GM12878 (cell line): Measurements from ENCODE around the gene GSG1L. TPM values are rescaled to one million over a fixed set of nuclear protein-coding genes. Genes with fewer than 3 reads are reported as not detected.

Source experiments
- ATAC-seq: fragments of 200-7000 bp; cut with Tn5 transposase; 3 replicates; pipeline ENCODE4 v1.9.1; 2020; ENCODE audit warnings: mild to moderate bottlenecking, moderate library complexity
- BruUV-seq: library from RNA; stranded (reverse); fragments of 400-500 nt; replicated peaks from 2 replicates; lab custom pipeline; 2021; lab: Mats Ljungman, UMichigan
- CTCF ChIA-PET: fragments of 300-600 bp; sonication (Branson Sonifier 250); formaldehyde crosslinking; extraction: SDS; loops from one replicate; lab custom pipeline; 2021; ENCODE audit warnings: inconsistent platforms; lab: Yijun Ruan, JAX
- POLR2A ChIA-PET: fragments of 350-600 bp; formaldehyde crosslinking; extraction: SDS; loops from one replicate; lab custom pipeline; 2021; ENCODE audit warnings: inconsistent platforms; lab: Charles Lee
- RAD21 ChIA-PET: fragments of 300-600 bp; sonication (Branson Sonifier 250); formaldehyde crosslinking; loops from one replicate; lab custom pipeline; 2023; ENCODE audit warnings: antibody characterized with exemption; ENCODE audit not compliant: unreplicated experiment; lab: Charles Lee
- SMC1A ChIA-PET: fragments of 300-600 bp; sonication (Branson Sonifier 250); formaldehyde crosslinking; loops from one replicate; lab custom pipeline; 2023; ENCODE audit not compliant: unreplicated experiment, uncharacterized antibody; lab: Charles Lee
- DNase-seq: peaks from one replicate; pipeline ENCODE4 v3.0.0-alpha.2; 2011; ENCODE audit warnings: low read depth, low spot score
- FAIRE-seq: peaks from 3 replicates; lab custom pipeline; 2011; peaks lifted over from hg19 to GRCh38; lab: Jason Lieb, UNC
- H2AFZ ChIP-seq: 2 replicates; pipeline ENCODE4 v1.6.0; 2011; ENCODE audit warnings: low read depth, low read length, control low read depth; ENCODE audit not compliant: control insufficient read depth
- H3K27ac ChIP-seq: 2 replicates; pipeline ENCODE4 v1.5.1; 2011; ENCODE audit warnings: control low read depth; ENCODE audit not compliant: control insufficient read depth, insufficient read depth
- H3K27me3 ChIP-seq, 2 experiments: replicated peaks in 1 of 2; 2 replicates each; pipeline versions ENCODE4 v1.6.0 to v1.6.1; 2011; ENCODE audit warnings: low read length in 1 of 2; ENCODE audit not compliant: control insufficient read depth in 2 of 2, insufficient read depth in 2 of 2
- H3K36me3 ChIP-seq, 2 experiments: 2 replicates each; pipeline ENCODE4 v1.5.1; 2011; ENCODE audit warnings: low read length in 1 of 2; ENCODE audit not compliant: control insufficient read depth in 2 of 2, insufficient read depth in 2 of 2
- H3K4me1 ChIP-seq: 2 replicates; pipeline ENCODE4 v1.6.1; 2011; ENCODE audit warnings: mild to moderate bottlenecking, low read length, moderate library complexity, mixed read lengths; ENCODE audit not compliant: control insufficient read depth, insufficient read depth
- H3K4me2 ChIP-seq: 2 replicates; pipeline ENCODE4 v1.6.0; 2011; ENCODE audit warnings: control low read depth; ENCODE audit not compliant: control insufficient read depth, insufficient read depth
- H3K4me3 ChIP-seq: fragments of 200-600 bp; sonication (generic); 2 replicates; pipeline ENCODE4 v1.5.1; 2016
- H3K79me2 ChIP-seq: 2 replicates; pipeline ENCODE4 v1.6.0; 2011; ENCODE audit warnings: low read length; ENCODE audit not compliant: control insufficient read depth, insufficient read depth
- H3K9ac ChIP-seq: 2 replicates; pipeline ENCODE4 v1.8.0; 2011; ENCODE audit warnings: low read length, control low read depth, mixed read lengths; ENCODE audit not compliant: control insufficient read depth, insufficient read depth
- H3K9me3 ChIP-seq: replicated peaks from 3 replicates; pipeline ENCODE4 v1.5.1; 2011; ENCODE audit warnings: mild to moderate bottlenecking, low read length; ENCODE audit not compliant: control insufficient read depth, insufficient read depth
- H4K20me1 ChIP-seq: 2 replicates; pipeline ENCODE4 v1.6.0; 2011; ENCODE audit not compliant: control insufficient read depth, insufficient read depth
- ATF3 ChIP-seq: IDR thresholded peaks from 2 replicates; pipeline ENCODE4 v1.6.1; 2011; ENCODE audit warnings: low read depth, mild to moderate bottlenecking, low read length, moderate library complexity, borderline replicate concordance; ENCODE audit errors: extremely low read depth
- BHLHE40 ChIP-seq, 2 experiments: fragments of 450-650 bp in 1 of 2; IDR thresholded peaks; 2 replicates each; pipeline ENCODE4 v1.6.1; 2011 to 2017; ENCODE audit warnings: low read depth in 2 of 2, borderline replicate concordance in 1 of 2, improper control_type of control experiment in 1 of 2, low read length in 1 of 2, mild to moderate bottlenecking in 1 of 2
- CREB1 ChIP-seq: IDR thresholded peaks from 2 replicates; pipeline ENCODE4 v1.6.1; 2012; ENCODE audit warnings: low read depth, mild to moderate bottlenecking, inconsistent platforms
- DPF2 ChIP-seq: fragments of 450-650 bp; IDR thresholded peaks from 2 replicates; pipeline ENCODE4 v1.6.1; 2017; ENCODE audit warnings: mild to moderate bottlenecking
- ESRRA ChIP-seq: IDR thresholded peaks from 2 replicates; pipeline ENCODE4 v1.6.1; 2012; ENCODE audit warnings: mild to moderate bottlenecking, low read length, improper control_type of control experiment
- FOXK2 ChIP-seq: fragments of 450-650 bp; IDR thresholded peaks from 2 replicates; pipeline ENCODE4 v1.6.1; 2017; ENCODE audit warnings: mild to moderate bottlenecking, moderate library complexity
- JUNB ChIP-seq: IDR thresholded peaks from 2 replicates; pipeline ENCODE4 v1.6.1; 2016; ENCODE audit warnings: antibody characterized with exemption, mild to moderate bottlenecking
- NFYA ChIP-seq: IDR thresholded peaks from 2 replicates; pipeline ENCODE4 v1.6.1; 2011; ENCODE audit warnings: low read depth, mild to moderate bottlenecking, low read length, improper control_type of control experiment, borderline replicate concordance
- NR2F1 ChIP-seq: fragments of 450-650 bp; conservative IDR thresholded peaks from 2 replicates; pipeline ENCODE4 v1.6.1; 2017; ENCODE audit warnings: mild to moderate bottlenecking
- PAX8 ChIP-seq: fragments of 450-650 bp; IDR thresholded peaks from 2 replicates; pipeline ENCODE4 v1.6.1; 2017; ENCODE audit warnings: mild to moderate bottlenecking, moderate library complexity
- POLR2A ChIP-seq: IDR thresholded peaks from 2 replicates; pipeline ENCODE4 v1.6.1; 2011; ENCODE audit warnings: low read depth, mild to moderate bottlenecking, low read length
- POLR2AphosphoS5 ChIP-seq: IDR thresholded peaks from 2 replicates; pipeline ENCODE4 v1.6.1; 2011; ENCODE audit warnings: mild to moderate bottlenecking, low read length, inconsistent platforms
- POU2F2 ChIP-seq: IDR thresholded peaks from 3 replicates; pipeline ENCODE4 v1.6.1; 2011; ENCODE audit warnings: low read depth, mild to moderate bottlenecking, low read length, borderline replicate concordance
- RAD51 ChIP-seq: fragments of 450-650 bp; IDR thresholded peaks from 2 replicates; pipeline ENCODE4 v1.6.1; 2016; ENCODE audit warnings: moderate library complexity, mild to moderate bottlenecking, inconsistent platforms
- SMAD1 ChIP-seq: fragments of 450-650 bp; IDR thresholded peaks from 2 replicates; pipeline ENCODE4 v1.6.1; 2018; ENCODE audit warnings: mild to moderate bottlenecking, low read depth; ENCODE audit not compliant: partially characterized antibody
- SREBF1 ChIP-seq: IDR thresholded peaks from 2 replicates; pipeline ENCODE4 v1.6.1; 2012; ENCODE audit warnings: mild to moderate bottlenecking, low read length
- TBL1XR1 ChIP-seq: IDR thresholded peaks from 2 replicates; pipeline ENCODE4 v1.6.1; 2012; ENCODE audit warnings: low read depth, low read length, improper control_type of control experiment
- ZBED1 ChIP-seq: IDR thresholded peaks from 2 replicates; pipeline ENCODE4 v1.6.1; 2016; ENCODE audit warnings: borderline replicate concordance
- ZBTB33 ChIP-seq: fragments of 450-650 bp; IDR thresholded peaks from 2 replicates; pipeline ENCODE4 v1.6.1; 2017; ENCODE audit warnings: mild to moderate bottlenecking
- ZNF622 ChIP-seq: fragments of 450-650 bp; IDR thresholded peaks from 2 replicates; pipeline ENCODE4 v1.6.1; 2017; ENCODE audit warnings: mild to moderate bottlenecking, inconsistent platforms
- WGBS: methylation state at CpG from one replicate; pipeline ENCODE4 v1.1.6; 2016; ENCODE audit warnings: low lambda C conversion rate; ENCODE audit not compliant: insufficient replicate concordance, insufficient coverage; ENCODE audit errors: missing lambda C conversion rate; 5-methylcytosine and 5-hydroxymethylcytosine counted together
- in situ Hi-C: fragments of 300-500 bp; cut with MboI; formaldehyde crosslinking; loops from 9 replicates; pipeline ENCODE4 v1.14.3; 2018; ENCODE audit warnings: mixed read lengths
- intact Hi-C: fragments of 100-400 bp; cut with micrococcal nuclease; formaldehyde crosslinking; loops from one replicate; pipeline ENCODE4 v1.14.2; 2022; ENCODE audit not compliant: unreplicated experiment
- polyA plus RNA-seq, 11 experiments: library from polyadenylated mRNA; depleted of rRNA in 4 of 11; unstranded in 6 of 11; stranded (reverse) in 5 of 11; fragments of >200 nt; fragmentation: Nextera tagmentation in 4 of 11; fragmentation: Illumina TruSeq in 1 of 11; extraction: Ambion mirVana in 4 of 11; extraction: Trizol in 1 of 11; gene quantifications; 1 replicate in 1 of 11; 2 replicates in 10 of 11; pipeline versions ENCODE4 v1.2.1 to v1.2.3, GENCODE V29; 2011 to 2016; ENCODE audit warnings: inconsistent platforms in 2 of 11, missing spikeins in 2 of 11, low read depth in 1 of 11
- total RNA-seq, 4 experiments: library from RNA; depleted of rRNA in 3 of 4; stranded (reverse); fragments of >200 nt in 3 of 4; fragmentation: Illumina TruSeq in 1 of 4; extraction: Trizol in 1 of 4; gene quantifications; 2 replicates each; pipeline versions ENCODE4 v1.2.1 to v1.2.3, GENCODE V29; 2013 to 2021

Gene GSG1L
- total and polyA plus RNA-seq, 10 of the 15 experiments (the other 5 are each of a cell fraction or from before 2014, with no cell fraction given): not detected

- Histone ChIP-seq H3K36me3 (no peaks in the 10 kb centered on the region), H3K27ac (no peak overlapping the region), H3K27me3 (no peaks in the 10 kb centered on the region), H3K4me3 (no peak overlapping the region), H3K9ac (no peak overlapping the region), H3K79me2 (no peaks in the 10 kb centered on the region), H4K20me1 (no peaks in the 10 kb centered on the region), H2AFZ (no peak overlapping the region), H3K4me1 (no peaks in the 10 kb centered on the region), H3K4me2 (no peak overlapping the region), H3K9me3 (no peaks in the 10 kb centered on the region)
- no TSS peak for BruUV-seq
- ATAC-seq (no peak), DNase-seq (no peak), FAIRE-seq (no peak)
- intact Hi-C loops (no loop called here), in situ Hi-C loops (no loop called here)
- TF ChIP-seq POLR2AphosphoS5 (no peak), ATF3 (no peak), JUNB (no peak), ZBTB33 (no peak), DPF2 (no peak), NR2F1 (no peak), NFYA (no peak), CREB1 (no peak), ZNF622 (no peak), SMAD1 (no peak), ESRRA (no peak), FOXK2 (no peak), SREBF1 (no peak), PAX8 (no peak), POLR2A (no peak), BHLHE40 (IDR thresholded peaks at IDR 0.05; ENCODE audit: borderline replicate concordance in 1 of 2, low read depth in 2 of 2, low read length in 1 of 2) (no peak), RAD51 (no peak), POU2F2 (no peak), TBL1XR1 (no peak), ZBED1 (no peak)
- ChIA-PET SMC1A (no interaction called here), CTCF (no interaction called here), POLR2A (no interaction called here), RAD21 (no interaction called here)
- WGBS: 78% methylated on average over 1 of the region's 1 CpG
Observed at GRCh38 chr16:27789150-27789549, 274.4 kb downstream of the GSG1L start.
